Mesendoderm (in vitro differentiated cells): Measurements from ENCODE around the gene STARD3NL.
"Not testable (repeated sequence)": the region's sequence is repeated elsewhere in the genome, so short reads cannot be mapped to it uniquely, and the experiment has no call there.

Experiments used
- DNase-seq: peaks from one replicate; pipeline ENCODE4 v3.0.0; 2013
- H2AK5ac ChIP-seq: 2 replicates; pipeline ENCODE4 v1.6.1; 2013; ENCODE audit warnings: low read length, inconsistent platforms
- H2BK120ac ChIP-seq: 2 replicates; pipeline ENCODE4 v1.6.1; 2013; ENCODE audit warnings: low read depth, mild to moderate bottlenecking, low read length, moderate library complexity, mixed read lengths
- H2BK15ac ChIP-seq: replicated peaks from 2 replicates; pipeline ENCODE4 v1.6.1; 2013; ENCODE audit warnings: low read depth, mild to moderate bottlenecking, moderate library complexity
- H2BK5ac ChIP-seq: 2 replicates; pipeline ENCODE4 v1.6.1; 2013; ENCODE audit warnings: low read length, inconsistent platforms
- H3K18ac ChIP-seq: 2 replicates; pipeline ENCODE4 v1.6.1; 2013; ENCODE audit warnings: mild to moderate bottlenecking, low read length, mixed read lengths
- H3K23ac ChIP-seq: one replicate; pipeline ENCODE4 v1.6.1; 2013; ENCODE audit warnings: low read length
- H3K27ac ChIP-seq: 2 replicates; pipeline ENCODE4 v1.5.1; 2013; ENCODE audit warnings: low read depth, mild to moderate bottlenecking, inconsistent platforms, low read length, moderate library complexity
- H3K27me3 ChIP-seq: 2 replicates; pipeline ENCODE4 v1.6.1; 2013; ENCODE audit warnings: low read length, control low read depth, mild to moderate bottlenecking, inconsistent platforms; ENCODE audit not compliant: insufficient read depth, poor library complexity
- H3K36me3 ChIP-seq: 2 replicates; pipeline ENCODE4 v1.6.1; 2013; ENCODE audit warnings: low read length, inconsistent platforms; ENCODE audit not compliant: control insufficient read depth, insufficient read depth
- H3K4ac ChIP-seq: one replicate; pipeline ENCODE4 v1.6.1; 2013; ENCODE audit warnings: low read depth, mild to moderate bottlenecking, low read length, moderate library complexity
- H3K4me1 ChIP-seq: 2 replicates; pipeline ENCODE4 v1.6.1; 2013; ENCODE audit warnings: low read depth, low read length, inconsistent platforms; ENCODE audit not compliant: control insufficient read depth
- H3K4me2 ChIP-seq: 2 replicates; pipeline ENCODE4 v1.6.1; 2013; ENCODE audit warnings: low read length
- H3K4me3 ChIP-seq: 2 replicates; pipeline ENCODE4 v1.5.1; 2013; ENCODE audit warnings: mild to moderate bottlenecking, low read length
- H3K56ac ChIP-seq: one replicate; pipeline ENCODE4 v1.6.1; 2013; ENCODE audit warnings: low read length
- H3K79me1 ChIP-seq: 2 replicates; pipeline ENCODE4 v1.6.1; 2013; ENCODE audit warnings: low read length, inconsistent platforms
- H3K79me2 ChIP-seq: 2 replicates; pipeline ENCODE4 v1.6.1; 2013; ENCODE audit warnings: mild to moderate bottlenecking, low read length; ENCODE audit not compliant: control insufficient read depth, insufficient read depth
- H3K9ac ChIP-seq: 2 replicates; pipeline ENCODE4 v1.6.1; 2013; ENCODE audit warnings: low read length, inconsistent platforms
- H4K5ac ChIP-seq: one replicate; pipeline ENCODE4 v1.6.1; 2013; ENCODE audit warnings: low read length
- H4K8ac ChIP-seq: one replicate; pipeline ENCODE4 v1.6.1; 2013; ENCODE audit warnings: low read depth, mild to moderate bottlenecking, control low read depth, low read length, moderate library complexity
- WGBS: extraction: QIAGEN DNeasy Blood & Tissue Kit; methylation state at CpG from one replicate; pipeline ENCODE4 v1.1.7; 2013; ENCODE audit warnings: low lambda C conversion rate, missing lambda C conversion rate; ENCODE audit not compliant: insufficient coverage; ENCODE audit errors: extremely low coverage; 5-methylcytosine and 5-hydroxymethylcytosine counted together

STARD3NL gene

GRCh38 chr7:38224392-38224791 lies 46.3 kb downstream of the STARD3NL start:
- no peak overlapping the region for H4K8ac ChIP-seq
- no peak overlapping the region for H3K23ac ChIP-seq
- no peak overlapping the region for H2BK5ac ChIP-seq
- H3K27ac ChIP-seq, result no peak overlapping the region
- no peak overlapping the region for H2BK15ac ChIP-seq
- H3K36me3 ChIP-seq, result peaks cover 2% of the 10 kb centered on the region
- no peak overlapping the region for H3K4me3 ChIP-seq
- H3K79me2 ChIP-seq, result no peaks in the 10 kb centered on the region
- peaks cover 2% of the 10 kb centered on the region for H3K79me1 ChIP-seq
- H3K9ac ChIP-seq, result no peak overlapping the region
- H2BK120ac ChIP-seq, result no peak overlapping the region
- H2AK5ac ChIP-seq, result no peak overlapping the region
- H3K56ac ChIP-seq, result no peak overlapping the region
- no peaks in the 10 kb centered on the region for H3K4me1 ChIP-seq
- no peak overlapping the region for H4K5ac ChIP-seq
- no peak overlapping the region for H3K18ac ChIP-seq
- H3K27me3 ChIP-seq, result no peaks in the 10 kb centered on the region
- DNase-seq, result no peak
- H3K4me2 ChIP-seq, result no peak overlapping the region
- no peak overlapping the region for H3K4ac ChIP-seq
- no CpG with 5 or more reads among the region's 5 CpGs for WGBS

- Histone ChIP-seq H3K9ac (no peak overlapping the region), H3K18ac (no peak overlapping the region), H3K4ac (no peak overlapping the region), H3K4me2 (no peak overlapping the region), H2AK5ac (no peak overlapping the region), H2BK120ac (no peak overlapping the region), H3K23ac (no peak overlapping the region), H3K36me3 (no peaks in the 10 kb centered on the region), H3K27ac (no peak overlapping the region), H3K4me1 (no peaks in the 10 kb centered on the region), H4K8ac (no peak overlapping the region), H3K79me2 (no peaks in the 10 kb centered on the region), H3K4me3 (no peak overlapping the region), H2BK5ac (no peak overlapping the region), H3K27me3 (no peaks in the 10 kb centered on the region), H2BK15ac (no peak overlapping the region), H3K56ac (no peak overlapping the region), H4K5ac (no peak overlapping the region), H3K79me1 (peaks cover 2% of the 10 kb centered on the region)
- no peak for DNase-seq
- WGBS, result no CpG with 5 or more reads among the region's 6 CpGs
Observed at GRCh38 chr7:38229386-38229785, 51.3 kb downstream of the STARD3NL start.

GRCh38 chr7:38229884-38230642 lies 52.0 kb downstream of the STARD3NL start:
- Histone ChIP-seq H2BK15ac (no peak overlapping the region), H3K4me2 (no peak overlapping the region), H3K23ac (no peak overlapping the region), H3K9ac (no peak overlapping the region), H3K56ac (no peak overlapping the region), H3K27ac (no peak overlapping the region), H2BK5ac (no peak overlapping the region), H3K79me2 (no peaks in the 10 kb centered on the region), H3K18ac (no peak overlapping the region), H3K4ac (no peak overlapping the region), H3K36me3 (no peaks in the 10 kb centered on the region), H2AK5ac (no peak overlapping the region), H4K5ac (no peak overlapping the region), H3K79me1 (peaks cover 2% of the 10 kb centered on the region), H4K8ac (no peak overlapping the region), H3K4me1 (no peaks in the 10 kb centered on the region), H2BK120ac (no peak overlapping the region), H3K4me3 (no peak overlapping the region), H3K27me3 (no peaks in the 10 kb centered on the region)
- WGBS, result no CpG with 5 or more reads among the region's 6 CpGs
- no peak for DNase-seq

GRCh38 chr7:38232502-38233366 lies 54.7 kb downstream of the STARD3NL start:
- no peaks in the 10 kb centered on the region for H3K27me3 ChIP-seq
- H2BK120ac ChIP-seq, result no peak overlapping the region
- no peak overlapping the region for H3K18ac ChIP-seq
- H3K23ac ChIP-seq, result no peak overlapping the region
- H4K5ac ChIP-seq, result no peak overlapping the region
- no peak overlapping the region for H3K4me2 ChIP-seq
- no peak overlapping the region for H2AK5ac ChIP-seq
- no peak overlapping the region for H2BK15ac ChIP-seq
- no peak overlapping the region for H3K27ac ChIP-seq
- no peaks in the 10 kb centered on the region for H3K36me3 ChIP-seq
- H2BK5ac ChIP-seq, result no peak overlapping the region
- no CpG with 5 or more reads among the region's 11 CpGs for WGBS
- no peaks in the 10 kb centered on the region for H3K4me1 ChIP-seq
- H3K4me3 ChIP-seq, result no peak overlapping the region
- no peak overlapping the region for H3K9ac ChIP-seq
- peak; percentile 64 for DNase-seq
- H3K79me2 ChIP-seq, result no peaks in the 10 kb centered on the region
- H3K79me1 ChIP-seq, result no peaks in the 10 kb centered on the region
- H4K8ac ChIP-seq, result no peak overlapping the region
- H3K4ac ChIP-seq, result no peak overlapping the region
- no peak overlapping the region for H3K56ac ChIP-seq

- H2BK5ac ChIP-seq, H3K79me2 ChIP-seq, H4K5ac ChIP-seq, H3K23ac ChIP-seq, H4K8ac ChIP-seq, H2AK5ac ChIP-seq, H3K18ac ChIP-seq, H3K27me3 ChIP-seq, H3K4me2 ChIP-seq, H3K4me1 ChIP-seq, H3K56ac ChIP-seq, H3K4ac ChIP-seq, H2BK15ac ChIP-seq, H3K36me3 ChIP-seq, H3K4me3 ChIP-seq, H3K79me1 ChIP-seq, H2BK120ac ChIP-seq, H3K27ac ChIP-seq, H3K9ac ChIP-seq, DNase-seq: not testable (repeated sequence)
- no CpG with 5 or more reads among the region's 11 CpGs for WGBS
Observed at GRCh38 chr7:38234759-38235158, 56.7 kb downstream of the STARD3NL start.
